ENCODE data around the gene ARL3. TPM values are rescaled to one million over a fixed set of nuclear protein-coding genes. Genes with fewer than 3 reads are reported as not detected.
"Not testable (repeated sequence)": the region's sequence is repeated elsewhere in the genome, so short reads cannot be mapped to it uniquely, and the experiment has no call there.

Gene ARL3
- total RNA-seq, 4 donors from 2014 or later, result 1.4 to 9.1 (median 2.4) TPM

- peak overlapping the region in 2 of 4 donors; percentile 46 to 53 for H3K27ac ChIP-seq
Measured at GRCh38 chr10:102668326-102669107, 45.7 kb downstream of the ARL3 start.

GRCh38 chr10:102667411-102667810 lies 46.8 kb downstream of the ARL3 start:
- H3K9me3 ChIP-seq, H3K36me3 ChIP-seq, H3K27ac ChIP-seq, H3K27me3 ChIP-seq, H3K4me3 ChIP-seq: not testable (repeated sequence)
- peak in 1 of 3 donors; percentile 31 for DNase-seq
- H3K4me1 ChIP-seq, result peaks cover 0 to 43% (median 0%) of the 10 kb centered on the region in 4 donors

More at GRCh38 chr10:102668326-102669107, 45.7 kb downstream of the ARL3 start:
- Histone ChIP-seq H3K4me1 (peaks cover 0 to 48% (median 0%) of the 10 kb centered on the region in 4 donors), H3K36me3 (no peaks in the 10 kb centered on the region), H3K27me3 (no peaks in the 10 kb centered on the region), H3K4me3 (no peak overlapping the region), H3K9me3 (no peaks in the 10 kb centered on the region)
- peak in 2 of 3 donors; percentile 44 to 48 for DNase-seq
- no peak for TF ChIP-seq CTCF (IDR thresholded peaks at IDR 0.05)
- TF ChIP-seq POLR2A (IDR thresholded peaks at IDR 0.05), result no peak

DNA sequence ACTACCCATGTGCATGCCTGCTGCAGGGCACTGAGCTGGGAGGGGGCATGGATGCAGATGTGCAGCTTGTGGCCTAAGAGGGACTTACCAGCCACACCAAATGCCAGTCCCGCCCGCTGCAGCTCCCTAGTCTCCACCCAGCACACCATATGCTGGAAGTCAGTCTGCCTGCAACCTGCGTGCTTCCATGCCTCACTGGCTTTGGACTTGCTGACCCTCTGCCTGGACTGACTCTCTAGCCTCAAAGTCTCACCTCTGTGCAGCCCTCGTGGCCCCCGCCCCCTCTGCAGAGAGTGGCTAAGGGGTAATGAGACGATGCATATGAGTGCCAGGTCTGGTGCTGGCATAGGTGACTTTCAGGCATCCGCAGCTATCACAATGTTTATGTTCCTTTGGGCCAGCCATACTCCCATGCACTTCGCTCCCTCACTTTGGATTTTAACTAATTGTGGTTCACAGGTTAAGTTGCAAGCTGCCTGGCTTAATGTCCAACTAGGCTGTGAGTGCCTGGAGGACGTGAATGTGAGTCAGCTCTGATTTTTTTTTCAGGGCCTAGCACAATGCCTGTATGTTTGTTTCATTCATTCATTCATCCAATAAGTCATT lies 48.2 kb downstream of the ARL3 start:
- Histone ChIP-seq H3K36me3 (no peaks in the 10 kb centered on the region), H3K4me3 (no peak overlapping the region), H3K9me3 (no peaks in the 10 kb centered on the region), H3K27ac (peak overlapping the region in 2 of 4 donors; percentile 53 to 69), H3K27me3 (no peaks in the 10 kb centered on the region), H3K4me1 (peaks cover 5 to 52% (median 6%) of the 10 kb centered on the region in 4 donors)
- peak in 2 of 3 donors; percentile 47 to 71 for DNase-seq
- TF ChIP-seq POLR2A (IDR thresholded peaks at IDR 0.05), result peak in 1 of 2 donors; percentile 6
- TF ChIP-seq CTCF (IDR thresholded peaks at IDR 0.05), result no peak

- Histone ChIP-seq H3K36me3 (peaks cover 0 to 17% (median 0%) of the 10 kb centered on the region in 3 donors), H3K4me1 (peaks cover 9 to 57% (median 19%) of the 10 kb centered on the region in 4 donors), H3K9me3 (no peaks in the 10 kb centered on the region), H3K4me3 (peak overlapping the region in 2 of 4 donors; percentile 22 to 37), H3K27me3 (no peaks in the 10 kb centered on the region), H3K27ac (peak overlapping the region; percentile 14 to 77 (median 68))
- no peak for DNase-seq
- TF ChIP-seq CTCF (IDR thresholded peaks at IDR 0.05) (no peak), POLR2A (IDR thresholded peaks at IDR 0.05) (no peak)
Measured at GRCh38 chr10:102661658-102662028, 52.6 kb downstream of the ARL3 start.

GRCh38 chr10:102660888-102661657 lies 53.1 kb downstream of the ARL3 start:
- peak; percentile 74 to 86 (median 82) for DNase-seq
- H3K36me3 ChIP-seq, result peaks cover 0 to 23% (median 0%) of the 10 kb centered on the region in 3 donors
- H3K4me3 ChIP-seq, result peak overlapping the region; percentile 7 to 37 (median 20)
- TF ChIP-seq CTCF (IDR thresholded peaks at IDR 0.05) (no peak), POLR2A (IDR thresholded peaks at IDR 0.05) (no peak)
- H3K4me1 ChIP-seq, result peaks cover 9 to 60% (median 19%) of the 10 kb centered on the region in 4 donors
- no peaks in the 10 kb centered on the region for H3K9me3 ChIP-seq
- H3K27ac ChIP-seq, result peak overlapping the region; percentile 14 to 77 (median 68)
- H3K27me3 ChIP-seq, result no peaks in the 10 kb centered on the region

All from Peyer's patch (tissue), 4 donors.